ENCODE measurements around the gene VCPKMT.

DNA sequence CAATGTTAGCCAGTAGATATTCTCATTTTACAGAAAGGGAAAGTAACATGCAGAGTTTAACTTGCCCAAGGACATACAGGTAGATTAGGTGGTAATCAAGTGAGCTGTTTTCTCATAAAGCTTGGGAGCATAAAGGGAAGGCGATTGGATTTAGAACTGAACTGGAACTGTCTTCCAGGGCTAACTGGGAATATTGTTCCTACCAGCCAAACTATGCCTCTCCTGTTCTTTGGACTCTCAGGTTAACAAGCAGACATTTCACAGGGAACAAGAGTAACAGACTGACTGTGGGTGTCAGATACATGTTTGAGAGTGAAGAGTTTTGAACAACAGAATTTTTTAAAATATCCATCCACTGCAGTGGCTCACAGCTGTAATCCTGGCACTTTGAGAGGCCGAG lies 15.6 kb downstream of the VCPKMT start:
- TF ChIP-seq, protein P1, sequence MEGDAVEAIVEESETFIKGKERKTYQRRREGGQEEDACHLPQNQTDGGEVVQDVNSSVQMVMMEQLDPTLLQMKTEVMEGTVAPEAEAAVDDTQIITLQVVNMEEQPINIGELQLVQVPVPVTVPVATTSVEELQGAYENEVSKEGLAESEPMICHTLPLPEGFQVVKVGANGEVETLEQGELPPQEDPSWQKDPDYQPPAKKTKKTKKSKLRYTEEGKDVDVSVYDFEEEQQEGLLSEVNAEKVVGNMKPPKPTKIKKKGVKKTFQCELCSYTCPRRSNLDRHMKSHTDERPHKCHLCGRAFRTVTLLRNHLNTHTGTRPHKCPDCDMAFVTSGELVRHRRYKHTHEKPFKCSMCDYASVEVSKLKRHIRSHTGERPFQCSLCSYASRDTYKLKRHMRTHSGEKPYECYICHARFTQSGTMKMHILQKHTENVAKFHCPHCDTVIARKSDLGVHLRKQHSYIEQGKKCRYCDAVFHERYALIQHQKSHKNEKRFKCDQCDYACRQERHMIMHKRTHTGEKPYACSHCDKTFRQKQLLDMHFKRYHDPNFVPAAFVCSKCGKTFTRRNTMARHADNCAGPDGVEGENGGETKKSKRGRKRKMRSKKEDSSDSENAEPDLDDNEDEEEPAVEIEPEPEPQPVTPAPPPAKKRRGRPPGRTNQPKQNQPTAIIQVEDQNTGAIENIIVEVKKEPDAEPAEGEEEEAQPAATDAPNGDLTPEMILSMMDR (IDR thresholded peaks at IDR 0.05) = no peak
- TF ChIP-seq EZH2phosphoT487 (IDR thresholded peaks at IDR 0.05) = no peak

All from neural progenitor cell (in vitro differentiated cells).